ENCODE measurements around the gene SERINC5. TPM values are rescaled to one million over a fixed set of nuclear protein-coding genes. Genes with fewer than 3 reads are reported as not detected.
A peak's percentile ranks its signal among the peaks of the same experiment; 100 is the strongest.
"Not testable (repeated sequence)": the region's sequence is repeated elsewhere in the genome, so short reads cannot be mapped to it uniquely, and the experiment has no call there.

Gene SERINC5
- total RNA-seq, 2 donors from 2014 or later: 34.4 to 50.4 TPM

GRCh38 chr5:80217667-80218066, 38.2 kb downstream of the SERINC5 start:
- Mint-ChIP-seq H3K9me3 (no peaks in the 10 kb centered on the region), H3K36me3 (peaks cover 0 to 9% of the 10 kb centered on the region in 2 donors), H3K27ac (peak overlapping the region; percentile 50 to 90)
- DNase-seq (ENCODE audit: low spot score in 2 of 2) (no peak), ATAC-seq (no peak)

GRCh38 chr5:80216753-80217596, 38.9 kb downstream of the SERINC5 start:
- peaks cover 0 to 9% of the 10 kb centered on the region in 2 donors for H3K36me3 Mint-ChIP-seq
- ATAC-seq (peak; percentile 8 to 26), DNase-seq (ENCODE audit: low spot score in 2 of 2) (peak in 1 of 2 donors; percentile 34)
- no peaks in the 10 kb centered on the region for H3K9me3 Mint-ChIP-seq
- H3K27ac Mint-ChIP-seq: peak overlapping the region; percentile 84 to 90

GRCh38 chr5:80216096-80216495, 39.8 kb downstream of the SERINC5 start:
- ATAC-seq (peak in 1 of 2 donors; percentile 6), DNase-seq (ENCODE audit: low spot score in 2 of 2) (no peak)
- Mint-ChIP-seq H3K27ac (peak overlapping the region; percentile 84 to 85), H3K9me3 (no peaks in the 10 kb centered on the region), H3K36me3 (peaks cover 0 to 9% of the 10 kb centered on the region in 2 donors)

DNA sequence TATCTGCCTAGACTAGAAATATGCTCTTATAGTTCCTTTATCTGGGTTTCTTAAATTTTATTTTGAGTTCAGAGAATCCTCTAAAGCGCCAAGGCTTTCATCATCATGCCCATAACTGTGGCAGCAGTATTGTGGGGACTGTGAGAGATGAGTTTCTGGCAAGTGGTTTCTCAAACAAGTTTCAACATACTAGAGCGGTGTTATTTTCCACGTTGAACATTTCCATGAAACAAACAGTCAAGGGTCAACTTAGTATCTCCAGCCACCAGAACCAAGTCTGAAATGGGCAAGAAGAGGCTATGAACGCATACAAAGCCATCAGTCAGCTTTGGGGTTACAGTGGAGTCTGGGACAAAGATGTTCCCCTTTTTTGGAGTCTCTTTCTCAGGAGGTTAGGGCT, 40.3 kb downstream of the SERINC5 start:
- ATAC-seq (peak; percentile 25 to 34), DNase-seq (ENCODE audit: low spot score in 2 of 2) (no peak)
- H3K36me3 Mint-ChIP-seq: peaks cover 0 to 9% of the 10 kb centered on the region in 2 donors
- peak overlapping the region; percentile 84 to 85 for H3K27ac Mint-ChIP-seq
- no peaks in the 10 kb centered on the region for H3K9me3 Mint-ChIP-seq

DNA sequence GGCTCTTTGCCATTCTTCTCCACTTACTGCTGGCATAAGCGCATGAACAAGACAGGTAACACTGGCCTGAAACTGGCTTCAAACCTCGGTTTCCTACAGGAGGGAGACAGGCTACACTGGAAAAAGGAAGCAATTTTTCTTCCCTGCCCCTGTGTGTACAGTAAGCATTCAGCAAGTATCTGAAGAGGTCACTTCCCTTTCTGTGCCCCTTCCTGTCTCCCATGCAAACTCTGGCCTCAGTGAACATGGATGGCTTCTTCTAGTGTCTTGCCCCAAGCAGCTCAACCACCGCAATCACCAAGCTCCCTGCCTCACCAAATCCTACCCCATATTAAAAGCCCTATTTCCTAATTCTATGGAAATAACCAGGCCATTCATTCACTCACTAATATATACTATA, 42.4 kb downstream of the SERINC5 start:
- Mint-ChIP-seq H3K27ac (peak overlapping the region; percentile 22 to 85), H3K9me3 (no peaks in the 10 kb centered on the region), H3K36me3 (peaks cover 0 to 9% of the 10 kb centered on the region in 2 donors)
- ATAC-seq (no peak), DNase-seq (ENCODE audit: low spot score in 2 of 2) (no peak)

- peaks cover 0 to 9% of the 10 kb centered on the region in 2 donors for H3K36me3 Mint-ChIP-seq
- ATAC-seq: peak; percentile 66 to 67
- no peaks in the 10 kb centered on the region for H3K9me3 Mint-ChIP-seq
- no peak for DNase-seq (ENCODE audit: low spot score in 2 of 2)
- peak overlapping the region; percentile 53 to 77 for H3K27ac Mint-ChIP-seq
Measured at GRCh38 chr5:80212171-80212667, 43.6 kb downstream of the SERINC5 start.

DNA sequence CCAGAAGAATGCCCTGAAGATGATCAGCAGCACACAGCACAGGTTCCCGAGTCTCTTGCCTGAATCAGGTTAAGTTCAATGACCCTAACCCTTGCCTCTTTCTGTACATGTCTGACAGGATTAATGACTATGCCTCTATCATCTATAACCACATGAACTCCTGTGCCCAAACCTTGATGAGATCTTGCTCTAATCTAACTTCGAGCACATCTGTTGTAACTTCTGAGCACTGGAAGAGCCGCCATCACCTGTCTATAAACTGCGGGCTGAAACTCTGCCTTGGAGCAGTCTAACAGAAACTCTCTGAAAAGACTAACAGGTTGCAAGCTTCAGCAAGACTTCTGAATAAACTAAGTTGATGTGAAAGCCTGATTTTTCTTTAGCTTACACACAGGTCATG, 44.5 kb downstream of the SERINC5 start:
- Mint-ChIP-seq H3K9me3 (no peaks in the 10 kb centered on the region), H3K27ac (peak overlapping the region in 1 of 2 donors; percentile 60), H3K36me3 (peaks cover 0 to 9% of the 10 kb centered on the region in 2 donors)
- DNase-seq (ENCODE audit: low spot score in 2 of 2) (no peak), ATAC-seq (peak in 1 of 2 donors; percentile 16)

DNA sequence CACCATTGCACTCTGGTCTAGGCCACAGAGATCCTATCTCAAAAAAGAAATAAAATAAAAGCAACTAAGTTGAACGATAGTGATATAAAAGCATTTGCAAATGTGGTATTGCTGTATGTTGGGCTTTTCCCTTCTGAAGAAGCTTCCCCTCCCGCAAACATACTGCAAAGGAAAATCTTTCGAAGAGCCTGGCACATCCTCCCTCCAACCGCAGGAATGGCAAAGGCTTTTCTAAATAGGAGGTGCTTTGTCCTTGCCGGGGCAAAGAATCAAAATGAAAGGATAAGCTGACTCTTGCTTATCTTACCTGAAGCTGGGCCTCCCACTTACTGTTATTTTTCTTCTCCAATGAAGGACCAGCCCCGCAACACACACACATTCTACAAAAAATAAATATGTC, 45.8 kb downstream of the SERINC5 start:
- Mint-ChIP-seq H3K36me3 (peaks cover 0 to 2% of the 10 kb centered on the region in 2 donors), H3K27ac (peak overlapping the region; percentile 48 to 60), H3K9me3 (no peaks in the 10 kb centered on the region)
- ATAC-seq (no peak), DNase-seq (ENCODE audit: low spot score in 2 of 2) (no peak)

GRCh38 chr5:80208381-80208780, 47.5 kb downstream of the SERINC5 start:
- no peak for DNase-seq (ENCODE audit: low spot score in 2 of 2)
- H3K36me3 Mint-ChIP-seq: no peaks in the 10 kb centered on the region
- H3K9me3 Mint-ChIP-seq: no peaks in the 10 kb centered on the region
- ATAC-seq: no peak
- H3K27ac Mint-ChIP-seq: no peak overlapping the region

DNA sequence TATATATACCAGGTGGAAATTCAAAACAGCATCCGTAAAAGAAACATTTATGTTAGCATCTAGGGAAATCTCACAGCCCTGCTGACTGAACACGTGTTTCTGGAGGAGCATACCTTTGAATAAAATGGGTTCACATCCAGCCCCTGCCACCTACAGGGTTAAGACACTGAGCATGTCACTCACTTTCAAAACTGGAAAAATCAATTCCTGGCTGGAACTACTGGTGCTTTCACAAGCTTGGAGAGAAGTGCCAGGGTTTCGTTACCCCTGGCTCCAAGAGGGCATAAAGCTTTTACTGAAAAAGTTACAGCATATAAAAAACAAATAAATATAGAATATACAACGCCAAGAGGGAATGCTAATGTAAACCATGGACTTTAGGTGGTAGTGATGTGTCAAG, 48.0 kb downstream of the SERINC5 start:
- ATAC-seq (no peak), DNase-seq (ENCODE audit: low spot score in 2 of 2) (no peak)
- Mint-ChIP-seq H3K27ac (peak overlapping the region in 1 of 2 donors; percentile 91), H3K9me3 (no peaks in the 10 kb centered on the region), H3K36me3 (peaks cover 0 to 1% of the 10 kb centered on the region in 2 donors)

GRCh38 chr5:80206282-80206681, 49.6 kb downstream of the SERINC5 start:
- Mint-ChIP-seq H3K36me3 (peaks cover 0 to 15% of the 10 kb centered on the region in 2 donors), H3K9me3 (no peaks in the 10 kb centered on the region), H3K27ac (peak overlapping the region; percentile 34 to 91)
- DNase-seq (ENCODE audit: low spot score in 2 of 2) (no peak), ATAC-seq (peak; percentile 93 to 95)

DNA sequence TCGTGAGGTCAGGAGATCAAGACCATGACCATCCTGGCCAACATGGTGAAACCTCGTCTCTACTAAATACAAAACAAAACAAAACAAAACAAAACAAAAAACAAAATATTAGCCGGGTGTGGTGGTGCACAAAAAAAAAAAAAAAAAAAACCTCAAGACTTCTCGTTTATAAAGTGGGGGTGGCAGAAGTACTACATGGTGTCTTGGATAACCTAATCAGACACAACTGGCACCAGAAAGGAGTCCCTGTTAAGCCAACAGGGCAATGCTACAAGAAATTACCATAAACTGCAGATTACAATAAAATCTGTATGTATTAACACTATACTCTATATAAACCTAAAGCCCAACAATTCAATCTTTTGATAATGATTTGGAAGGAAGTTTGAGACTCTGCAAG, 50.0 kb downstream of the SERINC5 start:
- ATAC-seq: no peak

GRCh38 chr5:80204808-80205614, 50.8 kb downstream of the SERINC5 start:
- Mint-ChIP-seq H3K27ac (peak overlapping the region; percentile 34 to 91), H3K36me3 (peaks cover 0 to 21% of the 10 kb centered on the region in 2 donors), H3K9me3 (no peaks in the 10 kb centered on the region)
- DNase-seq (ENCODE audit: low spot score in 2 of 2) (no peak), ATAC-seq (peak; percentile 18 to 31)

More for the DNA sequence above, 50.0 kb downstream of the SERINC5 start:
- DNase-seq (ENCODE audit: low spot score in 2 of 2): no peak
- peak overlapping the region; percentile 34 to 91 for H3K27ac Mint-ChIP-seq
- peaks cover 0 to 17% of the 10 kb centered on the region in 2 donors for H3K36me3 Mint-ChIP-seq
- no peaks in the 10 kb centered on the region for H3K9me3 Mint-ChIP-seq

DNA sequence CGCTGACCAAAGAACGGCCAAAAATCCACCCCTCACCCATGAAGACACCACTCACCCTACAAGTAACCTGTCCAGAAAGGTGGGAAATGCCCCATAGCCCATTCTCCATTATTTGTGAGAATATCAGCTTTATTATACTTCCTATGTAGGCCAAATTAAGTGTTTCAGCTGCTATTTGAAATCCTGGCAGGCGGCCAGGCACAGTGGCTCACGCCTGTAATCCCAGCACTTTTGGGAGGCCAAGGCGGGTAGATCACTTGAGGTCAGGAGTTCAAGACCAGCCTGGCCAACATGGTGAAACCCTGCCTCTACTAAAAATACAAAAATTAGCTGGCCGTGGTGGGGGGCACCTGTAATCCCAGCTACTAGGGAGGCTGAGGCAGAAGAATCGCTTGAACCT, 54.1 kb downstream of the SERINC5 start:
- DNase-seq (ENCODE audit: low spot score in 2 of 2); ATAC-seq; H3K9me3 Mint-ChIP-seq: not testable (repeated sequence)
- peak overlapping the region; percentile 22 to 81 for H3K27ac Mint-ChIP-seq
- peaks cover 0 to 25% of the 10 kb centered on the region in 2 donors for H3K36me3 Mint-ChIP-seq

DNA sequence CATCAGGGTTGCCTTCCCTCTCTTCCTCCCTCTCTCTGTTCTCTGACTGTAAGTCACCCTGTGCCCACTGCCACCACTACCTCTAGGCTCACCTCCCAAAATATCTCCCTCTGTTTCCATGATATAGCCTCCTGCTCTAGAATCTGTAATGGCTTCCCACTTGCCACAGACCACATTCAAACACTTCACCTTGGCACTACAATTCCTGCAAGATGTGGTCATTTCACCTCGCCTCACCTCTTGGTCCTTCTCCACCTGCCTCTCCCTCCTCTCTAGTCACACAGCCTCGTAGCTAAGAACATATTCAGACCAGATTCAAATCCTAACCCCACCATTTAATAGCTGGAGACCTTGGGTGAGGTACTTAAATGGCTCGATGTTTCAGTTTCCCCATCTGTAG, 56.9 kb downstream of the SERINC5 start:
- Mint-ChIP-seq H3K9me3 (no peaks in the 10 kb centered on the region), H3K36me3 (peaks cover 0 to 35% of the 10 kb centered on the region in 2 donors), H3K27ac (peak overlapping the region; percentile 1 to 12)
- DNase-seq (ENCODE audit: low spot score in 2 of 2) (no peak), ATAC-seq (no peak)

DNA sequence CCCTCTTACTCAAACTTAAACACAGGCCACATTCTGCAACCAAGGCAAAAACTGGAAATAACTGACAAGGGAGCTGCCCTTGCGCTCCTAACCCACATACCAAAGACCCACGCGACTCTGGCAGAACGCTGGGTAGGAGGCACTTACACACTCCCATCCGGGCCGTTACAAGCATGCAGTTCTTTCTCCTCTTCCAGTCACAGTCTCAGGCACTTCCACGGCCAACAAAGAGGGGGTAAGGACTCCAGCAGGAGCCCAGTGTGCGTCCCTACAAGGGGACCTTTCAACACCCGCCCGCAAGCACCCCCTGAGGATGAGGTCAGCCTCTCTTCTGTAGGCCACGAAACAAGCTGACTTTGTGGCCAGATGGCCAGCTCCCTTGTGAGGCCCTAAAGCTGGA, 57.4 kb downstream of the SERINC5 start:
- Mint-ChIP-seq H3K27ac (peak overlapping the region in 1 of 2 donors; percentile 12), H3K9me3 (no peaks in the 10 kb centered on the region), H3K36me3 (peaks cover 0 to 35% of the 10 kb centered on the region in 2 donors)
- ATAC-seq (no peak), DNase-seq (ENCODE audit: low spot score in 2 of 2) (no peak)
